ENCODE data around the gene LAMC3. TPM values are rescaled to one million over a fixed set of nuclear protein-coding genes. Genes with fewer than 3 reads are reported as not detected.

LAMC3 gene
- total RNA-seq, 1 experiment from 2014 or later = not detected

GRCh38 chr9:131042666-131043065, 33.7 kb downstream of the LAMC3 start:
- H3K36me3 Mint-ChIP-seq (ENCODE audit: insufficient read depth, unreplicated experiment) = no peaks in the 10 kb centered on the region
- ChIA-PET CTCF (interaction anchor here (1.4 kb wide), 1 partner anchor 173 kb away, joined by 7 read pairs; no protein-coding TSS in a partner anchor), POLR2A (no interaction called here)
- H3K27me3 Mint-ChIP-seq (ENCODE audit: insufficient read depth, unreplicated experiment) = no peaks in the 10 kb centered on the region
- no peaks in the 10 kb centered on the region for H3K9me3 Mint-ChIP-seq (ENCODE audit: unreplicated experiment)
- no peak for TF ChIP-seq CTCF (IDR thresholded peaks at IDR 0.05; ENCODE audit: unreplicated experiment)
- intact Hi-C loops (cut with micrococcal nuclease) = loop anchor here (10.0 kb wide), 1 partner anchor 338 kb away; no protein-coding TSS in a partner anchor
- H3K4me3 Mint-ChIP-seq (ENCODE audit: unreplicated experiment) = no peak overlapping the region
- no peaks in the 10 kb centered on the region for H3K4me1 Mint-ChIP-seq (ENCODE audit: insufficient read depth, unreplicated experiment)
- H3K27ac Mint-ChIP-seq (ENCODE audit: low read depth, unreplicated experiment) = no peak overlapping the region
- no TSS peak for BruUV-seq (replicated peaks)
- DNase-seq (ENCODE audit: unreplicated experiment) = no peak

- H3K9me3 Mint-ChIP-seq (ENCODE audit: unreplicated experiment) = no peaks in the 10 kb centered on the region
- H3K4me3 Mint-ChIP-seq (ENCODE audit: unreplicated experiment) = no peak overlapping the region
- no peaks in the 10 kb centered on the region for H3K27me3 Mint-ChIP-seq (ENCODE audit: insufficient read depth, unreplicated experiment)
- ChIA-PET POLR2A (no interaction called here), CTCF (interaction anchor here (0.6 to 1.4 kb wide), 3 partner anchors 40 to 173 kb away, joined by 3 to 7 read pairs (median 4); no protein-coding TSS in a partner anchor)
- no peak overlapping the region for H3K27ac Mint-ChIP-seq (ENCODE audit: low read depth, unreplicated experiment)
- no peaks in the 10 kb centered on the region for H3K4me1 Mint-ChIP-seq (ENCODE audit: insufficient read depth, unreplicated experiment)
- intact Hi-C loops (cut with micrococcal nuclease) = loop anchor here (10.0 kb wide), 1 partner anchor 338 kb away; no protein-coding TSS in a partner anchor
- DNase-seq (ENCODE audit: unreplicated experiment) = no peak
- no peak for TF ChIP-seq CTCF (IDR thresholded peaks at IDR 0.05; ENCODE audit: unreplicated experiment)
- no peaks in the 10 kb centered on the region for H3K36me3 Mint-ChIP-seq (ENCODE audit: insufficient read depth, unreplicated experiment)
- BruUV-seq (replicated peaks) = no TSS peak
Observed at GRCh38 chr9:131043087-131043486, 34.1 kb downstream of the LAMC3 start.

- DNase-seq (ENCODE audit: unreplicated experiment) = no peak
- ChIA-PET CTCF (interaction anchor here (0.6 to 1.4 kb wide), 3 partner anchors 39 to 174 kb away, joined by 3 to 7 read pairs (median 4); no protein-coding TSS in a partner anchor), POLR2A (no interaction called here)
- no TSS peak for BruUV-seq (replicated peaks)
- H3K9me3 Mint-ChIP-seq (ENCODE audit: unreplicated experiment) = no peaks in the 10 kb centered on the region
- intact Hi-C loops (cut with micrococcal nuclease) = loop anchor here (10.0 kb wide), 1 partner anchor 339 kb away; no protein-coding TSS in a partner anchor
- H3K4me1 Mint-ChIP-seq (ENCODE audit: insufficient read depth, unreplicated experiment) = no peaks in the 10 kb centered on the region
- TF ChIP-seq CTCF (IDR thresholded peaks at IDR 0.05; ENCODE audit: unreplicated experiment) = no peak
- H3K36me3 Mint-ChIP-seq (ENCODE audit: insufficient read depth, unreplicated experiment) = no peaks in the 10 kb centered on the region
- no peak overlapping the region for H3K27ac Mint-ChIP-seq (ENCODE audit: low read depth, unreplicated experiment)
- no peak overlapping the region for H3K4me3 Mint-ChIP-seq (ENCODE audit: unreplicated experiment)
- H3K27me3 Mint-ChIP-seq (ENCODE audit: insufficient read depth, unreplicated experiment) = no peaks in the 10 kb centered on the region
Observed at GRCh38 chr9:131043646-131044045, 34.7 kb downstream of the LAMC3 start.

- no TSS peak for BruUV-seq (replicated peaks)
- intact Hi-C loops (cut with micrococcal nuclease) = loop anchor here (1.0 to 10.0 kb wide), 3 partner anchors 103 to 341 kb away; no protein-coding TSS in a partner anchor
- ChIA-PET CTCF (interaction anchor here (0.6 to 4.0 kb wide), 21 partner anchors 8 to 937 kb away, joined by 3 to 52 read pairs (median 4); no protein-coding TSS in a partner anchor), POLR2A (interaction anchor here (0.6 kb wide), 1 partner anchor 72 kb away, joined by 4 read pairs; no protein-coding TSS in a partner anchor)
- TF ChIP-seq CTCF (IDR thresholded peaks at IDR 0.05; ENCODE audit: unreplicated experiment) = no peak
- Mint-ChIP-seq H3K36me3 (ENCODE audit: insufficient read depth, unreplicated experiment) (no peaks in the 10 kb centered on the region), H3K27ac (ENCODE audit: low read depth, unreplicated experiment) (no peak overlapping the region), H3K4me3 (ENCODE audit: unreplicated experiment) (no peak overlapping the region), H3K4me1 (ENCODE audit: insufficient read depth, unreplicated experiment) (no peaks in the 10 kb centered on the region), H3K27me3 (ENCODE audit: insufficient read depth, unreplicated experiment) (no peaks in the 10 kb centered on the region), H3K9me3 (ENCODE audit: unreplicated experiment) (no peaks in the 10 kb centered on the region)
- no peak for DNase-seq (ENCODE audit: unreplicated experiment)
Observed at GRCh38 chr9:131045300-131046092, 36.5 kb downstream of the LAMC3 start.

Measured in MCF 10A (cell line).